WTC11 (cell line): Measurements from ENCODE around the gene IL1RAPL2. TPM values are rescaled to one million over a fixed set of nuclear protein-coding genes. Genes with fewer than 3 reads are reported as not detected.

Source experiments
- ATAC-seq: fragments of 200-7000 bp; cut with Tn5 transposase; 2 replicates; pipeline ENCODE4 v1.10.0; 2021; ENCODE audit warnings: mild to moderate bottlenecking, moderate library complexity
- CTCF ChIA-PET: fragments of 300-600 bp; sonication (Branson Sonifier 250); formaldehyde crosslinking; loops from one replicate; lab custom pipeline; 2021; ENCODE audit warnings: antibody characterized with exemption; lab: Charles Lee
- POLR2A ChIA-PET: fragments of 350-600 bp; sonication (Branson Sonifier 250); formaldehyde crosslinking; loops from one replicate; lab custom pipeline; 2021; ENCODE audit warnings: antibody characterized with exemption; lab: Charles Lee
- DNase-seq: peaks from one replicate; pipeline ENCODE4 v3.0.0; 2021; ENCODE audit warnings: low spot score
- H3K27ac Mint-ChIP-seq: 2 replicates; pipeline ENCODE4 v1.8.0; 2021; ENCODE audit warnings: mixed read lengths
- H3K27me3 Mint-ChIP-seq: 2 replicates; pipeline ENCODE4 v1.8.0; 2021; ENCODE audit warnings: low read depth, mild to moderate bottlenecking, moderate library complexity, mixed read lengths
- H3K36me3 Mint-ChIP-seq: 2 replicates; pipeline ENCODE4 v1.8.0; 2021; ENCODE audit warnings: mixed read lengths
- H3K4me1 Mint-ChIP-seq: 2 replicates; pipeline ENCODE4 v1.8.0; 2022; ENCODE audit warnings: mixed read lengths
- H3K4me3 Mint-ChIP-seq: 2 replicates; pipeline ENCODE4 v1.8.0; 2021; ENCODE audit warnings: mild to moderate bottlenecking, moderate library complexity, mixed read lengths
- H3K9me3 Mint-ChIP-seq: 2 replicates; pipeline ENCODE4 v1.8.0; 2021; ENCODE audit warnings: mixed read lengths
- AFF4 ChIP-seq: sonication (generic); formaldehyde crosslinking; IDR thresholded peaks from 2 replicates; pipeline ENCODE4 v1.8.1; 2023; ENCODE audit warnings: mild to moderate bottlenecking, missing genetic modification reagents, borderline replicate concordance
- ATF3 ChIP-seq: sonication (generic); formaldehyde crosslinking; conservative IDR thresholded peaks from 2 replicates; pipeline ENCODE4 v1.8.1; 2022; ENCODE audit warnings: mild to moderate bottlenecking, missing genetic modification reagents
- EMX1 ChIP-seq: fragments of 250-450 bp; sonication (Bioruptor Pico); IDR thresholded peaks from 2 replicates; pipeline ENCODE4 v1.8.0; 2021; ENCODE audit warnings: mild to moderate bottlenecking
- MAX ChIP-seq: sonication (generic); formaldehyde crosslinking; IDR thresholded peaks from 2 replicates; pipeline ENCODE4 v1.8.0; 2022; ENCODE audit warnings: mild to moderate bottlenecking, missing genetic modification reagents
- MYBL2 ChIP-seq: sonication (generic); formaldehyde crosslinking; IDR thresholded peaks from 2 replicates; pipeline ENCODE4 v1.8.1; 2023; ENCODE audit warnings: mild to moderate bottlenecking, moderate library complexity, missing genetic modification reagents
- NR3C1 ChIP-seq: sonication (generic); formaldehyde crosslinking; conservative IDR thresholded peaks from 2 replicates; pipeline ENCODE4 v1.8.1; 2023; ENCODE audit warnings: low read depth, mild to moderate bottlenecking, missing genetic modification reagents
- PRDM15 ChIP-seq: sonication (generic); formaldehyde crosslinking; IDR thresholded peaks from 2 replicates; pipeline ENCODE4 v1.8.0; 2022; ENCODE audit warnings: missing genetic modification reagents
- TEAD1 ChIP-seq: sonication (generic); formaldehyde crosslinking; IDR thresholded peaks from 2 replicates; pipeline ENCODE4 v1.8.0; 2022; ENCODE audit warnings: mild to moderate bottlenecking, missing genetic modification reagents
- ZNF121 ChIP-seq: sonication (generic); formaldehyde crosslinking; IDR thresholded peaks from 2 replicates; pipeline ENCODE4 v1.8.0; 2023; ENCODE audit warnings: missing genetic modification reagents
- ZNF138 ChIP-seq: sonication (generic); formaldehyde crosslinking; conservative IDR thresholded peaks from 2 replicates; pipeline ENCODE4 v1.8.1; 2022; ENCODE audit warnings: mild to moderate bottlenecking, moderate library complexity, missing genetic modification reagents
- ZNF416 ChIP-seq: fragments of 250-450 bp; sonication (Bioruptor Pico); IDR thresholded peaks from 2 replicates; pipeline ENCODE4 v1.9.0; 2021; ENCODE audit warnings: mild to moderate bottlenecking, inconsistent platforms
- ZNF671 ChIP-seq: fragments of 250-450 bp; sonication (Bioruptor Pico); IDR thresholded peaks from 2 replicates; pipeline ENCODE4 v1.8.0; 2021; ENCODE audit warnings: mild to moderate bottlenecking
- total RNA-seq: library from RNA; stranded (reverse); gene quantifications from 3 replicates; pipeline ENCODE4 v1.2.3, GENCODE V29; 2021
- TF ChIP-seq, protein P1 (sequence below): fragments of 250-450 bp; sonication (Bioruptor Pico); IDR thresholded peaks from 2 replicates; pipeline ENCODE4 v1.9.0; 2021; ENCODE audit warnings: mild to moderate bottlenecking
- TF ChIP-seq, protein P2 (sequence below): sonication (generic); formaldehyde crosslinking; IDR thresholded peaks from 2 replicates; pipeline ENCODE4 v1.8.0; 2023; ENCODE audit warnings: missing genetic modification reagents, mild to moderate bottlenecking, borderline replicate concordance

Gene IL1RAPL2
- total RNA-seq, 1 experiment from 2014 or later, result 0.09 TPM

DNA sequence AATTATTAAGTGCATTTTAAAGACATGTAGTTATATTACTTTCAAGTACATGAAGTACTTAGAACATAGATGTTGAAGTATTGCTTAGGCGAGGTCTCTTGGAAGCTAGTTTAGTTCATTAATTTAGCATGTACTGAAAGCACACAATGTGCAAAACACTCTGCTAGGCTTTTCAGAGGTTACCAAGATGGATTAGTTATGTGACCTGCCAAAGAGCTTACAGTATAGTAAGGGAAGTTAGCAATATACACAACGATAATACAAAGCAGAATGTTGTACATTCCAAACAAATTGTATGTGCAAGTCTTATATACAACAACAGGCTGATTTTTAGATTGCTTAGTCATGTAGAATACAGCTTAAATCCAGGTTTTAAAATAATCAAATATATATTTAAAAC, 1137.9 kb downstream of the IL1RAPL2 start:
- DNase-seq (no peak), ATAC-seq (no peak)
- no peak overlapping the region for H3K27ac Mint-ChIP-seq
- no peak overlapping the region for H3K4me3 Mint-ChIP-seq
- H3K27me3 Mint-ChIP-seq, result no peaks in the 10 kb centered on the region
- no peaks in the 10 kb centered on the region for H3K36me3 Mint-ChIP-seq
- TF ChIP-seq ATF3 (CRISPR knock-in tag), result no peak
- TF ChIP-seq, protein P1, sequence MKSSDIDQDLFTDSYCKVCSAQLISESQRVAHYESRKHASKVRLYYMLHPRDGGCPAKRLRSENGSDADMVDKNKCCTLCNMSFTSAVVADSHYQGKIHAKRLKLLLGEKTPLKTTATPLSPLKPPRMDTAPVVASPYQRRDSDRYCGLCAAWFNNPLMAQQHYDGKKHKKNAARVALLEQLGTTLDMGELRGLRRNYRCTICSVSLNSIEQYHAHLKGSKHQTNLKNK (CRISPR knock-in tag), result no peak
- TF ChIP-seq MAX (CRISPR knock-in tag), result no peak
- TF ChIP-seq, protein P2, sequence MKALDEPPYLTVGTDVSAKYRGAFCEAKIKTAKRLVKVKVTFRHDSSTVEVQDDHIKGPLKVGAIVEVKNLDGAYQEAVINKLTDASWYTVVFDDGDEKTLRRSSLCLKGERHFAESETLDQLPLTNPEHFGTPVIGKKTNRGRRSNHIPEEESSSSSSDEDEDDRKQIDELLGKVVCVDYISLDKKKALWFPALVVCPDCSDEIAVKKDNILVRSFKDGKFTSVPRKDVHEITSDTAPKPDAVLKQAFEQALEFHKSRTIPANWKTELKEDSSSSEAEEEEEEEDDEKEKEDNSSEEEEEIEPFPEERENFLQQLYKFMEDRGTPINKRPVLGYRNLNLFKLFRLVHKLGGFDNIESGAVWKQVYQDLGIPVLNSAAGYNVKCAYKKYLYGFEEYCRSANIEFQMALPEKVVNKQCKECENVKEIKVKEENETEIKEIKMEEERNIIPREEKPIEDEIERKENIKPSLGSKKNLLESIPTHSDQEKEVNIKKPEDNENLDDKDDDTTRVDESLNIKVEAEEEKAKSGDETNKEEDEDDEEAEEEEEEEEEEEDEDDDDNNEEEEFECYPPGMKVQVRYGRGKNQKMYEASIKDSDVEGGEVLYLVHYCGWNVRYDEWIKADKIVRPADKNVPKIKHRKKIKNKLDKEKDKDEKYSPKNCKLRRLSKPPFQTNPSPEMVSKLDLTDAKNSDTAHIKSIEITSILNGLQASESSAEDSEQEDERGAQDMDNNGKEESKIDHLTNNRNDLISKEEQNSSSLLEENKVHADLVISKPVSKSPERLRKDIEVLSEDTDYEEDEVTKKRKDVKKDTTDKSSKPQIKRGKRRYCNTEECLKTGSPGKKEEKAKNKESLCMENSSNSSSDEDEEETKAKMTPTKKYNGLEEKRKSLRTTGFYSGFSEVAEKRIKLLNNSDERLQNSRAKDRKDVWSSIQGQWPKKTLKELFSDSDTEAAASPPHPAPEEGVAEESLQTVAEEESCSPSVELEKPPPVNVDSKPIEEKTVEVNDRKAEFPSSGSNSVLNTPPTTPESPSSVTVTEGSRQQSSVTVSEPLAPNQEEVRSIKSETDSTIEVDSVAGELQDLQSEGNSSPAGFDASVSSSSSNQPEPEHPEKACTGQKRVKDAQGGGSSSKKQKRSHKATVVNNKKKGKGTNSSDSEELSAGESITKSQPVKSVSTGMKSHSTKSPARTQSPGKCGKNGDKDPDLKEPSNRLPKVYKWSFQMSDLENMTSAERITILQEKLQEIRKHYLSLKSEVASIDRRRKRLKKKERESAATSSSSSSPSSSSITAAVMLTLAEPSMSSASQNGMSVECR (CRISPR knock-in tag), result no peak
- CTCF ChIA-PET, result no interaction called here
- POLR2A ChIA-PET, result no interaction called here
- peaks cover 33% of the 10 kb centered on the region for H3K4me1 Mint-ChIP-seq
- H3K9me3 Mint-ChIP-seq, result no peaks in the 10 kb centered on the region

GRCh38 chrX:105706041-105706440, 1140.0 kb downstream of the IL1RAPL2 start:
- Mint-ChIP-seq H3K36me3 (no peaks in the 10 kb centered on the region), H3K9me3 (no peaks in the 10 kb centered on the region), H3K4me1 (peaks cover 21% of the 10 kb centered on the region), H3K27ac (no peak overlapping the region), H3K27me3 (no peaks in the 10 kb centered on the region), H3K4me3 (no peak overlapping the region)
- ChIA-PET CTCF (no interaction called here), POLR2A (no interaction called here)
- TF ChIP-seq ZNF671 (CRISPR knock-in tag) (no peak), MYBL2 (no peak), EMX1 (CRISPR knock-in tag) (no peak), AFF4 (CRISPR knock-in tag) (no peak), TEAD1 (CRISPR knock-in tag) (no peak), PRDM15 (no peak), NR3C1 (CRISPR knock-in tag) (no peak), ZNF121 (CRISPR knock-in tag) (no peak), ZNF138 (CRISPR knock-in tag) (no peak), MAX (CRISPR knock-in tag) (no peak), ZNF416 (CRISPR knock-in tag) (no peak)
- ATAC-seq, result no peak
- no peak for DNase-seq
